Measurements from ENCODE around the gene KCNQ1.

- TF ChIP-seq CTCF (conservative IDR thresholded peaks at IDR 0.05; ENCODE audit: low read depth in 2 of 2) (no peak), POLR2AphosphoS5 (IDR thresholded peaks at IDR 0.05; ENCODE audit: low read depth) (no peak), REST (IDR thresholded peaks at IDR 0.05; ENCODE audit: unreplicated experiment) (no peak), EZH2 (IDR thresholded peaks at IDR 0.05; ENCODE audit: low read depth, unreplicated experiment) (no peak), JUNB (IDR thresholded peaks at IDR 0.05; ENCODE audit: unreplicated experiment) (no peak), EZH2phosphoT487 (IDR thresholded peaks at IDR 0.05; ENCODE audit: unreplicated experiment) (no peak), ZNF114 (CRISPR knock-in tag; IDR thresholded peaks at IDR 0.05) (no peak), ZNF331 (CRISPR knock-in tag; IDR thresholded peaks at IDR 0.05; ENCODE audit: low read depth) (no peak), CREB1 (CRISPR knock-in tag; IDR thresholded peaks at IDR 0.05; ENCODE audit: low read depth) (no peak)
These were observed 198.9 kb downstream of the KCNQ1 start for GRCh38 chr11:2643746-2644145.

All from GM23338 (cell line).